CD4-positive, alpha-beta T cell treated with Interleukin-17A for 1 hour (primary cell): ENCODE data around the gene TXNRD1.
"Not testable (repeated sequence)": the region's sequence is repeated elsewhere in the genome, so short reads cannot be mapped to it uniquely, and the experiment has no call there.

ENCODE experiments used
- DNase-seq: peaks from one replicate; pipeline ENCODE4 v3.0.0-alpha.2; 2020

Gene TXNRD1

GRCh38 chr12:104197264-104197663, 18.3 kb upstream of the TXNRD1 start:
- no peak for DNase-seq

GRCh38 chr12:104199964-104200363, 15.6 kb upstream of the TXNRD1 start:
- DNase-seq, result no peak

- peak; percentile 77 for DNase-seq
These were observed 14.2 kb upstream of the TXNRD1 start for GRCh38 chr12:104201238-104202001.

- DNase-seq, result no peak
These were observed 10.7 kb upstream of the TXNRD1 start for GRCh38 chr12:104204690-104205480.

GRCh38 chr12:104207416-104208205, 8.0 kb upstream of the TXNRD1 start:
- DNase-seq, result no peak

GRCh38 chr12:104212516-104212915, 3.1 kb upstream of the TXNRD1 start:
- no peak for DNase-seq

- DNase-seq, result no peak
These were observed 1.6 kb upstream of the TXNRD1 start for GRCh38 chr12:104213952-104214351.

- DNase-seq, result no peak
These were observed 944 bp downstream of the TXNRD1 start for GRCh38 chr12:104216521-104216924.

GRCh38 chr12:104218506-104218905, 2.9 kb downstream of the TXNRD1 start:
- DNase-seq, result not testable (repeated sequence)

- DNase-seq, result no peak
These were observed 3.4 kb downstream of the TXNRD1 start for GRCh38 chr12:104218935-104219334.

GRCh38 chr12:104219361-104219892, 3.8 kb downstream of the TXNRD1 start:
- no peak for DNase-seq

GRCh38 chr12:104219908-104220404, 4.4 kb downstream of the TXNRD1 start:
- DNase-seq, result peak; percentile 52

GRCh38 chr12:104220931-104221330, 5.4 kb downstream of the TXNRD1 start:
- no peak for DNase-seq

GRCh38 chr12:104222976-104223375, 7.4 kb downstream of the TXNRD1 start:
- DNase-seq, result no peak

GRCh38 chr12:104223712-104224111, 8.1 kb downstream of the TXNRD1 start:
- no peak for DNase-seq

GRCh38 chr12:104226672-104227071, 11.1 kb downstream of the TXNRD1 start:
- DNase-seq, result no peak

GRCh38 chr12:104230304-104231095, 14.9 kb downstream of the TXNRD1 start:
- no peak for DNase-seq

- no peak for DNase-seq
These were observed 17.2 kb downstream of the TXNRD1 start for GRCh38 chr12:104232609-104233280.

GRCh38 chr12:104234926-104235499, 19.4 kb downstream of the TXNRD1 start:
- DNase-seq, result no peak

- no peak for DNase-seq
These were observed 22.4 kb downstream of the TXNRD1 start for GRCh38 chr12:104237930-104238329.
